Loucy (cell line): ENCODE data around the gene ZNF514.

Experiments used
- H2AFZ ChIP-seq: fragments of 200-600 bp; sonication (generic); 2 replicates; pipeline ENCODE4 v1.6.0; 2016; ENCODE audit warnings: antibody characterized with exemption, mild to moderate bottlenecking, low read length, moderate library complexity
- H3F3A ChIP-seq: fragments of 200-600 bp; 2 replicates; pipeline ENCODE4 v1.6.0; 2016; ENCODE audit warnings: antibody characterized with exemption, low read depth, mild to moderate bottlenecking
- H3K27me3 ChIP-seq: fragments of 200-600 bp; sonication (generic); 2 replicates; pipeline ENCODE4 v1.6.1; 2014; ENCODE audit warnings: low read length, mild to moderate bottlenecking; ENCODE audit not compliant: insufficient read depth, poor library complexity, severe bottlenecking
- H3K36me3 ChIP-seq: fragments of 200-600 bp; sonication (generic); 2 replicates; pipeline ENCODE4 v1.6.1; 2016; ENCODE audit warnings: low read length; ENCODE audit not compliant: insufficient read depth
- H3K4me1 ChIP-seq: fragments of 200-600 bp; sonication (generic); 2 replicates; pipeline ENCODE4 v1.5.1; 2014; ENCODE audit warnings: low read length, mild to moderate bottlenecking; ENCODE audit not compliant: insufficient read depth, poor library complexity, severe bottlenecking
- H3K4me2 ChIP-seq: fragments of 200-600 bp; sonication (generic); 2 replicates; pipeline ENCODE4 v1.6.0; 2014; ENCODE audit warnings: antibody characterized with exemption, low read length, low read depth, mild to moderate bottlenecking; ENCODE audit not compliant: poor library complexity, severe bottlenecking
- H3K4me3 ChIP-seq: fragments of 200-600 bp; sonication (generic); 2 replicates; pipeline ENCODE4 v1.5.1; 2014; ENCODE audit warnings: low read length, mild to moderate bottlenecking, mixed read lengths; ENCODE audit not compliant: poor library complexity, severe bottlenecking
- H3K79me2 ChIP-seq: fragments of 200-600 bp; sonication (generic); 2 replicates; pipeline ENCODE4 v1.6.1; 2014; ENCODE audit warnings: low read length; ENCODE audit not compliant: insufficient read depth
- H3K9ac ChIP-seq: fragments of 200-600 bp; sonication (generic); 2 replicates; pipeline ENCODE4 v1.6.0; 2014; ENCODE audit warnings: mild to moderate bottlenecking, low read depth, low read length, moderate library complexity; ENCODE audit not compliant: poor library complexity, severe bottlenecking
- H3K9me2 ChIP-seq: fragments of 200-600 bp; sonication (generic); replicated peaks from 2 replicates; pipeline ENCODE4 v1.6.1; 2016; ENCODE audit warnings: low read depth, low read length, mixed read lengths
- H3K9me3 ChIP-seq: fragments of 200-600 bp; sonication (generic); 2 replicates; pipeline ENCODE4 v1.6.1; 2014; ENCODE audit warnings: mild to moderate bottlenecking, antibody characterized with exemption, low read length, low read depth; ENCODE audit not compliant: insufficient read depth
- H4K20me1 ChIP-seq: fragments of 200-600 bp; sonication (generic); 2 replicates; pipeline ENCODE4 v1.6.0; 2014; ENCODE audit warnings: antibody characterized with exemption, low read length, mild to moderate bottlenecking; ENCODE audit not compliant: insufficient read depth, poor library complexity, severe bottlenecking
- EZH2phosphoT487 ChIP-seq: fragments of 200-600 bp; IDR thresholded peaks from 2 replicates; pipeline ENCODE4 v1.6.1; 2018; ENCODE audit warnings: antibody characterized with exemption, mild to moderate bottlenecking, moderate library complexity, borderline replicate concordance
- TF ChIP-seq, protein P1 (sequence below): fragments of 200-600 bp; sonication (generic); conservative IDR thresholded peaks from 2 replicates; pipeline ENCODE4 v1.5.1; 2014; ENCODE audit warnings: mild to moderate bottlenecking, antibody characterized with exemption, low read length

The ZNF514 gene

GRCh38 chr2:95122197-95122551, 37.5 kb downstream of the ZNF514 start:
- Histone ChIP-seq H3K4me1 (peaks cover 36% of the 10 kb centered on the region), H3K9me3 (no peaks in the 10 kb centered on the region), H3K4me3 (peak overlapping the region; percentile 96), H2AFZ (peak overlapping the region; percentile 84), H3K9ac (peak overlapping the region; percentile 73), H3K27me3 (no peaks in the 10 kb centered on the region), H3K36me3 (0 out of 2 replicates have a peak, but pooled peaks cover 2% of the 10 kb centered on the region), H3K4me2 (peak overlapping the region; percentile 75), H3K79me2 (peaks cover 36% of the 10 kb centered on the region), H3F3A (no peaks in the 10 kb centered on the region), H3K9me2 (no peaks in the 10 kb centered on the region), H4K20me1 (peaks cover 26% of the 10 kb centered on the region)
- no peak for TF ChIP-seq EZH2phosphoT487
- TF ChIP-seq, protein P1, sequence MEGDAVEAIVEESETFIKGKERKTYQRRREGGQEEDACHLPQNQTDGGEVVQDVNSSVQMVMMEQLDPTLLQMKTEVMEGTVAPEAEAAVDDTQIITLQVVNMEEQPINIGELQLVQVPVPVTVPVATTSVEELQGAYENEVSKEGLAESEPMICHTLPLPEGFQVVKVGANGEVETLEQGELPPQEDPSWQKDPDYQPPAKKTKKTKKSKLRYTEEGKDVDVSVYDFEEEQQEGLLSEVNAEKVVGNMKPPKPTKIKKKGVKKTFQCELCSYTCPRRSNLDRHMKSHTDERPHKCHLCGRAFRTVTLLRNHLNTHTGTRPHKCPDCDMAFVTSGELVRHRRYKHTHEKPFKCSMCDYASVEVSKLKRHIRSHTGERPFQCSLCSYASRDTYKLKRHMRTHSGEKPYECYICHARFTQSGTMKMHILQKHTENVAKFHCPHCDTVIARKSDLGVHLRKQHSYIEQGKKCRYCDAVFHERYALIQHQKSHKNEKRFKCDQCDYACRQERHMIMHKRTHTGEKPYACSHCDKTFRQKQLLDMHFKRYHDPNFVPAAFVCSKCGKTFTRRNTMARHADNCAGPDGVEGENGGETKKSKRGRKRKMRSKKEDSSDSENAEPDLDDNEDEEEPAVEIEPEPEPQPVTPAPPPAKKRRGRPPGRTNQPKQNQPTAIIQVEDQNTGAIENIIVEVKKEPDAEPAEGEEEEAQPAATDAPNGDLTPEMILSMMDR: no peak

DNA sequence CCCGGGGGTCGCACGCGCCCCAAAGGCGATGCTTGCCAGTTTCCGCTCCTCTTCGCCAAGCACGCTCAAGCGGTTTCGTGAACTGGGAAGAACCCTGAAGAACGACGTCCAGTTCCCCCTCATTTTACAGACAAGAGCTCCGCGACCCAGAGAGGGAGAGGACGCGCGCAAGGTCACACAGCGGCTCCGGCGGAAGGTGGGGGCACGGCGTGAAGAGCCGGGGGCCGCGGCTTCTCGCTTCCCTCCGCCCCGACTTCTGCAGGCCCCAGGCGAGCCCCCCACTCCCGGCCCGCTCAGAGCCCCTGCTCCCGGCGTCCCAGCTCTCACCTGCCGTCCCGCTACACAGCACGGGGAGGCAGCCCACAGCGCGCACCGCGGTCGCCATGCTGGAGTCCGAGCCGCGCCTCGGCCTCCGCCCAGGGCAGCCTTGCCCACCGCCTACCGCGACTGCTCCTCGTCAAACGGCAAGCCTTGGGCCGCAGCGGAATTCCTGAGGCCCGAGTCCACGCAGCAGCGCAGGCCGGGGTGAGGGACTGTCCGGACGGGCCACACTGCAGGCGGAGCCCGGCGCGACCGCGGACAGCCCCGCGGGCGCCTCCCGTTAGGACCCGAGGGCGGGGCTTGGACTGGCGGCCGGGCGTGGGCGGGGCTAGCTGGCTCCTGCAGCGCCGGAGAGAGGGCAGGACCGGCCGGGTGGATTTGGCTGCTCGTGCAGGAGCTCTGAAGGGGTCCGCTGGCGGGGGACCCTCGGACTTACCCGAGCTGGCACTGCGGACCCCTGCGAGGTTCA, 38.0 kb downstream of the ZNF514 start, which contains the start of gene MRPS5:
MRPS5 (minus strand) TSS at position 402 of the 790 bp plus-strand sequence; CDS start at position 385, 17 bp downstream.
- TF ChIP-seq EZH2phosphoT487: no peak
- TF ChIP-seq, protein P1: 0 out of 2 replicates have a peak, but pooled peaks have one; percentile 7
- 0 out of 2 replicates have a peak, but pooled peaks cover 3% of the 10 kb centered on the region for H3K36me3 ChIP-seq
- peak within 1 kb of the TSS; percentile 75 for H3K4me2 ChIP-seq
- H3K9me3 ChIP-seq: no peaks in the 10 kb centered on the region
- H3K9me2 ChIP-seq: no peaks in the 10 kb centered on the region
- H4K20me1 ChIP-seq: peaks cover 26% of the 10 kb centered on the region
- peak within 1 kb of the TSS; percentile 96 for H3K4me3 ChIP-seq
- no peaks in the 10 kb centered on the region for H3K27me3 ChIP-seq
- peak within 1 kb of the TSS; percentile 84 for H2AFZ ChIP-seq
- H3F3A ChIP-seq: no peaks in the 10 kb centered on the region
- peaks cover 36% of the 10 kb centered on the region for H3K4me1 ChIP-seq
- peaks cover 36% of the 10 kb centered on the region for H3K79me2 ChIP-seq
- H3K9ac ChIP-seq: peak within 1 kb of the TSS; percentile 73

- Histone ChIP-seq H2AFZ (peak overlapping the region; percentile 84), H3F3A (no peaks in the 10 kb centered on the region), H3K4me3 (peak overlapping the region; percentile 96), H3K79me2 (peaks cover 36% of the 10 kb centered on the region), H3K4me2 (peak overlapping the region; percentile 75), H3K9ac (peak overlapping the region; percentile 73), H3K36me3 (0 out of 2 replicates have a peak, but pooled peaks cover 3% of the 10 kb centered on the region), H3K27me3 (no peaks in the 10 kb centered on the region), H4K20me1 (peaks cover 26% of the 10 kb centered on the region), H3K9me2 (no peaks in the 10 kb centered on the region), H3K9me3 (no peaks in the 10 kb centered on the region), H3K4me1 (peaks cover 36% of the 10 kb centered on the region)
- no peak for TF ChIP-seq EZH2phosphoT487
- TF ChIP-seq, protein P1: no peak
Observed at GRCh38 chr2:95121093-95121406, 38.6 kb downstream of the ZNF514 start.
